ENCODE measurements around the gene TUNAR.

DNA sequence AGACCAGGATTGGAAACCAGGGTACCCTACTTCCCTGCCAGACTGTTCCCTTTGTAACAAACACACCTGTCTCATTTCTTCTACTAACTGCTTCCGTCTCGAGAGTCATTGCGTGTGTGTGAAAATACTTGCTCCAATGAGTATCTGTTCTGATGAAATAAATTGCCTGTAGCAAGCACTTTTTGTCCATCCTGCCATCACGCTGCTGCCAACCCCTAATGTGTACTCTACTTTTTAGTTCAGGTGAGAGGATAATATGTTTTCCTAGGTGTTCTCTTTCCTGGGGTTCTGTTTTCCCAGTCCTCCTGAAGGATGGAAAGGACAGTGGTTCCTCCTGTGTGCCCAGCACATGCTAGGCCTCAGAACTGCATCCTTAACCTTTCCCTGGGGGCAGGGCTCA lies 1.0 kb downstream of the TUNAR start:
- TF ChIP-seq, protein P1, sequence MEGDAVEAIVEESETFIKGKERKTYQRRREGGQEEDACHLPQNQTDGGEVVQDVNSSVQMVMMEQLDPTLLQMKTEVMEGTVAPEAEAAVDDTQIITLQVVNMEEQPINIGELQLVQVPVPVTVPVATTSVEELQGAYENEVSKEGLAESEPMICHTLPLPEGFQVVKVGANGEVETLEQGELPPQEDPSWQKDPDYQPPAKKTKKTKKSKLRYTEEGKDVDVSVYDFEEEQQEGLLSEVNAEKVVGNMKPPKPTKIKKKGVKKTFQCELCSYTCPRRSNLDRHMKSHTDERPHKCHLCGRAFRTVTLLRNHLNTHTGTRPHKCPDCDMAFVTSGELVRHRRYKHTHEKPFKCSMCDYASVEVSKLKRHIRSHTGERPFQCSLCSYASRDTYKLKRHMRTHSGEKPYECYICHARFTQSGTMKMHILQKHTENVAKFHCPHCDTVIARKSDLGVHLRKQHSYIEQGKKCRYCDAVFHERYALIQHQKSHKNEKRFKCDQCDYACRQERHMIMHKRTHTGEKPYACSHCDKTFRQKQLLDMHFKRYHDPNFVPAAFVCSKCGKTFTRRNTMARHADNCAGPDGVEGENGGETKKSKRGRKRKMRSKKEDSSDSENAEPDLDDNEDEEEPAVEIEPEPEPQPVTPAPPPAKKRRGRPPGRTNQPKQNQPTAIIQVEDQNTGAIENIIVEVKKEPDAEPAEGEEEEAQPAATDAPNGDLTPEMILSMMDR (IDR thresholded peaks at IDR 0.05) = no peak
- no peak for TF ChIP-seq POLR2A (IDR thresholded peaks at IDR 0.05)
